GM18907 (cell line): ENCODE measurements around the gene SDF4.

Source experiments
- ATAC-seq: cut with Tn5 transposase; IDR thresholded peaks from one replicate; pipeline ENCODE4 v1.9.1; 2021; ENCODE audit warnings: mild to moderate bottlenecking, moderate library complexity; ENCODE audit not compliant: unreplicated experiment

SDF4 gene

GRCh38 chr1:1231400-1232207, at the start of gene SDF4:
Gene SDF4, minus strand, starts transcription at chr1:1232001. Its CDS starts 3,229 bp downstream, at chr1:1228772.
- peak; percentile 84 for ATAC-seq

- no peak for ATAC-seq
Observed at GRCh38 chr1:1280782-1281481, 49.1 kb upstream of the SDF4 start.

- no peak for ATAC-seq
Observed at GRCh38 chr1:1279028-1279427, 47.2 kb upstream of the SDF4 start.

GRCh38 chr1:1278620-1279019, 46.8 kb upstream of the SDF4 start:
- ATAC-seq, result no peak

GRCh38 chr1:1275836-1276235, 44.0 kb upstream of the SDF4 start:
- ATAC-seq, result no peak

GRCh38 chr1:1274931-1275431, 43.2 kb upstream of the SDF4 start:
- no peak for ATAC-seq

GRCh38 chr1:1274299-1274930, 42.6 kb upstream of the SDF4 start:
- ATAC-seq, result peak; percentile 28

GRCh38 chr1:1273512-1274298, 41.9 kb upstream of the SDF4 start, which contains the start of gene UBE2J2:
Gene UBE2J2, minus strand, starts transcription at chr1:1273854. Its CDS starts 5,862 bp downstream, at chr1:1267992.
- ATAC-seq, result peak; percentile 77

- ATAC-seq, result peak; percentile 22
Observed at GRCh38 chr1:1273209-1273511, 41.4 kb upstream of the SDF4 start.

GRCh38 chr1:1272341-1273208, 40.8 kb upstream of the SDF4 start:
- ATAC-seq, result peak; percentile 5

- no peak for ATAC-seq
Observed at GRCh38 chr1:1270813-1271212, 39.0 kb upstream of the SDF4 start.

GRCh38 chr1:1268284-1268682, 36.5 kb upstream of the SDF4 start:
- no peak for ATAC-seq

GRCh38 chr1:1267488-1268283, 35.9 kb upstream of the SDF4 start:
- ATAC-seq, result no peak

GRCh38 chr1:1264868-1265272, 33.1 kb upstream of the SDF4 start:
- no peak for ATAC-seq

- ATAC-seq, result no peak
Observed at GRCh38 chr1:1264026-1264425, 32.2 kb upstream of the SDF4 start.

- ATAC-seq, result no peak
Observed at GRCh38 chr1:1262758-1263157, 31.0 kb upstream of the SDF4 start.

- no peak for ATAC-seq
Observed at GRCh38 chr1:1262071-1262470, 30.3 kb upstream of the SDF4 start.

- ATAC-seq, result no peak
Observed at GRCh38 chr1:1260843-1261560, 29.2 kb upstream of the SDF4 start.
